Endothelial cell of umbilical vein (primary cell): Measurements from ENCODE around the gene WFIKKN1.

Source experiments
- JUN ChIP-seq: IDR thresholded peaks from 2 replicates; pipeline ENCODE4 v1.6.1; 2011; ENCODE audit warnings: borderline replicate concordance, low read depth; ENCODE audit not compliant: insufficient read length, insufficient read depth
- POLR2A ChIP-seq: IDR thresholded peaks from 2 replicates; pipeline ENCODE4 v1.6.1; 2012; ENCODE audit warnings: low read depth, mild to moderate bottlenecking, control low read depth, low read length
- TF ChIP-seq, protein P1 (sequence below), 2 donors: IDR thresholded peaks; 1 replicate in 1 of 2; 2 replicates in 1 of 2; pipeline ENCODE4 v1.5.1; 2011; ENCODE audit warnings: low read length in 2 of 2, mild to moderate bottlenecking in 2 of 2, moderate library complexity in 2 of 2, control low read depth in 1 of 2, inconsistent platforms in 1 of 2, low read depth in 1 of 2; ENCODE audit not compliant: insufficient read depth in 1 of 2; ENCODE audit errors: extremely low read depth in 1 of 2
- TF ChIP-seq, protein P2 (sequence below): IDR thresholded peaks from 2 replicates; pipeline ENCODE4 v1.6.1; 2011; ENCODE audit not compliant: insufficient read depth, insufficient read length

DNA sequence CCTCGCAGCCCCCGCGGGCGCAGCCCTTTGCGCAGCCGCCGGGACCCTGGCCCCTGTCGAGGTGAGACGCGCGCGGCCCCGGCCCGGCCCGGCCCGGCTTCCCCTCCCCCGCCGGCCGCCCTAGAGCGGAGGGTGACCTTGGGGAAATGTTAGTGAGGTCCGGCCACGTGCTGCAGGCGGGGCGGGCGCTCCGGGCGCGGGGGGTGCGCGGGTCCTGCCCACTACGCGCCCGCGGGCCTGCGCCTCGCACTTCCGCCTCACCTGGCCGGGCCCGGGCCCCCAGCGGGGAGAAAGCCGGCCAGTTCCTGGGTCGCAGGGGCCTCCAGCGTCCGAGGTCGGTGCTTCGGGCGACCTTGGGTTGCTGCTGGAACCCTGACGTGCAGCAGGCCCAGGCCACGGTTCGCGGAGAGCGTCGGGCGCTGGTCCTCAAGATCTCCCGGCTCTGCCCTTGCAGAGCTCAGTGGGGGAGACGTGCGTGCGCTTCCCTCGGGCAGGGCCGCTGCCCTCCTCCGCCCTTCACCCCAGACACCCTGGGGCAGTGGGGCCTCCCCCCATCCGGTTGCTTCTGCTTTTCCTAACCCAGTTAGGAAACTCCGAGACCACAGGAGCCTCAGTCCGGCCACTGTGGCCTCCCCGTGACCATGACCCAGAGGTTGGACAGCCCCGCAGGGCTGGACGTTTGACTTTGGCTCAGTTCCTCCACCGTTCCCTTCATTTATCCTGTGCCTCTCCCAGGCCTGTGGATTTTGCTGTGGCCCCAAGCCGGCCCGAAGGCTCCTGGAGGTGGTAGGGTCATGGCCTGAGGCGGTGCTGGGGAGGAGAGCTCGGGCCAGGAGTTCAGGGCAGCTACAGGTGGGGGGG is 11.6 kb downstream of the WFIKKN1 start:
- TF ChIP-seq, protein P1, sequence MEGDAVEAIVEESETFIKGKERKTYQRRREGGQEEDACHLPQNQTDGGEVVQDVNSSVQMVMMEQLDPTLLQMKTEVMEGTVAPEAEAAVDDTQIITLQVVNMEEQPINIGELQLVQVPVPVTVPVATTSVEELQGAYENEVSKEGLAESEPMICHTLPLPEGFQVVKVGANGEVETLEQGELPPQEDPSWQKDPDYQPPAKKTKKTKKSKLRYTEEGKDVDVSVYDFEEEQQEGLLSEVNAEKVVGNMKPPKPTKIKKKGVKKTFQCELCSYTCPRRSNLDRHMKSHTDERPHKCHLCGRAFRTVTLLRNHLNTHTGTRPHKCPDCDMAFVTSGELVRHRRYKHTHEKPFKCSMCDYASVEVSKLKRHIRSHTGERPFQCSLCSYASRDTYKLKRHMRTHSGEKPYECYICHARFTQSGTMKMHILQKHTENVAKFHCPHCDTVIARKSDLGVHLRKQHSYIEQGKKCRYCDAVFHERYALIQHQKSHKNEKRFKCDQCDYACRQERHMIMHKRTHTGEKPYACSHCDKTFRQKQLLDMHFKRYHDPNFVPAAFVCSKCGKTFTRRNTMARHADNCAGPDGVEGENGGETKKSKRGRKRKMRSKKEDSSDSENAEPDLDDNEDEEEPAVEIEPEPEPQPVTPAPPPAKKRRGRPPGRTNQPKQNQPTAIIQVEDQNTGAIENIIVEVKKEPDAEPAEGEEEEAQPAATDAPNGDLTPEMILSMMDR (IDR thresholded peaks at IDR 0.05; ENCODE audit: extremely low read depth in 1 of 2, insufficient read depth in 1 of 2, low read depth in 1 of 2, low read length in 2 of 2): no peak
- TF ChIP-seq, protein P2, sequence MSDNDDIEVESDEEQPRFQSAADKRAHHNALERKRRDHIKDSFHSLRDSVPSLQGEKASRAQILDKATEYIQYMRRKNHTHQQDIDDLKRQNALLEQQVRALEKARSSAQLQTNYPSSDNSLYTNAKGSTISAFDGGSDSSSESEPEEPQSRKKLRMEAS: no peak
- TF ChIP-seq POLR2A (no peak), JUN (no peak)
